GM18508 (cell line): ENCODE measurements around the gene CREB5.

Experiments
- ATAC-seq: cut with Tn5 transposase; IDR thresholded peaks from one replicate; pipeline ENCODE4 v1.9.1; 2021; ENCODE audit warnings: moderate number of reproducible peaks; ENCODE audit not compliant: insufficient read depth, unreplicated experiment

The CREB5 gene

GRCh38 chr7:28433039-28433438, 20.7 kb downstream of the CREB5 start:
- no peak for ATAC-seq

GRCh38 chr7:28433699-28434219, 21.4 kb downstream of the CREB5 start:
- ATAC-seq = no peak

- ATAC-seq = no peak
Observed at GRCh38 chr7:28434510-28434909, 22.2 kb downstream of the CREB5 start.

GRCh38 chr7:28435152-28435551, 22.8 kb downstream of the CREB5 start:
- no peak for ATAC-seq

- no peak for ATAC-seq
Observed at GRCh38 chr7:28435732-28436378, 23.5 kb downstream of the CREB5 start.

- ATAC-seq = no peak
Observed at GRCh38 chr7:28440055-28440601, 27.8 kb downstream of the CREB5 start.

- no peak for ATAC-seq
Observed at GRCh38 chr7:28442540-28443420, 30.5 kb downstream of the CREB5 start.

- no peak for ATAC-seq
Observed at GRCh38 chr7:28446131-28446530, 33.8 kb downstream of the CREB5 start.

GRCh38 chr7:28447071-28447470, 34.8 kb downstream of the CREB5 start:
- ATAC-seq = no peak

GRCh38 chr7:28448708-28449107, 36.4 kb downstream of the CREB5 start:
- no peak for ATAC-seq

GRCh38 chr7:28452681-28453080, 40.4 kb downstream of the CREB5 start:
- no peak for ATAC-seq

- ATAC-seq = no peak
Observed at GRCh38 chr7:28455486-28455885, 43.2 kb downstream of the CREB5 start.

- no peak for ATAC-seq
Observed at GRCh38 chr7:28456044-28456443, 43.7 kb downstream of the CREB5 start.

- no peak for ATAC-seq
Observed at GRCh38 chr7:28458732-28459131, 46.4 kb downstream of the CREB5 start.

- ATAC-seq = no peak
Observed at GRCh38 chr7:28459306-28459705, 47.0 kb downstream of the CREB5 start.

- ATAC-seq = no peak
Observed at GRCh38 chr7:28465697-28466096, 53.4 kb downstream of the CREB5 start.

GRCh38 chr7:28466341-28466740, 54.0 kb downstream of the CREB5 start:
- ATAC-seq = no peak

GRCh38 chr7:28466885-28467284, 54.6 kb downstream of the CREB5 start:
- no peak for ATAC-seq

GRCh38 chr7:28469562-28469961, 57.2 kb downstream of the CREB5 start:
- no peak for ATAC-seq

GRCh38 chr7:28470344-28470743, 58.0 kb downstream of the CREB5 start:
- no peak for ATAC-seq

- ATAC-seq = no peak
Observed at GRCh38 chr7:28472332-28472731, 60.0 kb downstream of the CREB5 start.
